Measurements from ENCODE around the gene PRELID1.

DNA sequence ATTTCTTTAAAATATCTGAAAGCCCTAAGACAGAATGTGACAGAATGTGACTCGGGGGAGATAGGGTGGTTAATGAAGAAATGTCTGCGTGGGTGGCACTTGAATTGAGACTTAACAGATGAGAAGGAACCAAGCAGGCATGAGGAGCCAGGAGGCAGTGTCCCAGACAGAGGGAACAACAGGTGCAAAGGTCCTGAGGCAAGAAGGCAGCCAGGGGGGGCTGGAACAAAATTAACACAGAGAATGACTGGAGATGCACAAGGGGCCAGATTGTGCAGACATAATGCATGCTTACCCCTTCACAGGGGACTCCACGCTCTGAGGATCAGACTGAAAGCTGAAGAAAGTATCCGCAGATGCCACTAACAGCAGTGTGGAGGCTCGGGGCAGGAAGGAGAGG, 46.2 kb downstream of the PRELID1 start:
- TF ChIP-seq POLR2A (IDR thresholded peaks at IDR 0.05) (no peak), POLR2AphosphoS5 (IDR thresholded peaks at IDR 0.05) (no peak)
- TF ChIP-seq, protein P1, sequence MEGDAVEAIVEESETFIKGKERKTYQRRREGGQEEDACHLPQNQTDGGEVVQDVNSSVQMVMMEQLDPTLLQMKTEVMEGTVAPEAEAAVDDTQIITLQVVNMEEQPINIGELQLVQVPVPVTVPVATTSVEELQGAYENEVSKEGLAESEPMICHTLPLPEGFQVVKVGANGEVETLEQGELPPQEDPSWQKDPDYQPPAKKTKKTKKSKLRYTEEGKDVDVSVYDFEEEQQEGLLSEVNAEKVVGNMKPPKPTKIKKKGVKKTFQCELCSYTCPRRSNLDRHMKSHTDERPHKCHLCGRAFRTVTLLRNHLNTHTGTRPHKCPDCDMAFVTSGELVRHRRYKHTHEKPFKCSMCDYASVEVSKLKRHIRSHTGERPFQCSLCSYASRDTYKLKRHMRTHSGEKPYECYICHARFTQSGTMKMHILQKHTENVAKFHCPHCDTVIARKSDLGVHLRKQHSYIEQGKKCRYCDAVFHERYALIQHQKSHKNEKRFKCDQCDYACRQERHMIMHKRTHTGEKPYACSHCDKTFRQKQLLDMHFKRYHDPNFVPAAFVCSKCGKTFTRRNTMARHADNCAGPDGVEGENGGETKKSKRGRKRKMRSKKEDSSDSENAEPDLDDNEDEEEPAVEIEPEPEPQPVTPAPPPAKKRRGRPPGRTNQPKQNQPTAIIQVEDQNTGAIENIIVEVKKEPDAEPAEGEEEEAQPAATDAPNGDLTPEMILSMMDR (IDR thresholded peaks at IDR 0.05), result no peak

Data from transverse colon (tissue), 4 donors.